Glutamatergic neuron (in vitro differentiated cells): ENCODE data around the gene CNTNAP2. TPM values are rescaled to one million over a fixed set of nuclear protein-coding genes. Genes with fewer than 3 reads are reported as not detected.

Experiments
- DNase-seq: peaks from one replicate; pipeline ENCODE4 v3.0.0; 2022
- H3K27ac Mint-ChIP-seq: one replicate; pipeline ENCODE4 v1.8.0; 2020; ENCODE audit warnings: mild to moderate bottlenecking, mixed read lengths, inconsistent platforms; ENCODE audit not compliant: unreplicated experiment
- H3K27me3 Mint-ChIP-seq: one replicate; pipeline ENCODE4 v1.8.0; 2020; ENCODE audit warnings: mild to moderate bottlenecking, moderate library complexity, mixed read lengths, inconsistent platforms; ENCODE audit not compliant: unreplicated experiment
- H3K36me3 Mint-ChIP-seq: one replicate; pipeline ENCODE4 v1.8.0; 2020; ENCODE audit warnings: mild to moderate bottlenecking, mixed read lengths, inconsistent platforms; ENCODE audit not compliant: unreplicated experiment
- H3K4me1 Mint-ChIP-seq: one replicate; pipeline ENCODE4 v1.8.0; 2020; ENCODE audit warnings: mild to moderate bottlenecking, low read depth, mixed read lengths, inconsistent platforms; ENCODE audit not compliant: unreplicated experiment
- H3K4me3 Mint-ChIP-seq: one replicate; pipeline ENCODE4 v1.8.0; 2020; ENCODE audit warnings: mild to moderate bottlenecking, mixed read lengths, inconsistent platforms; ENCODE audit not compliant: unreplicated experiment
- H3K9me3 Mint-ChIP-seq: one replicate; pipeline ENCODE4 v1.8.0; 2020; ENCODE audit warnings: mild to moderate bottlenecking, moderate library complexity, mixed read lengths, inconsistent platforms; ENCODE audit not compliant: unreplicated experiment
- total RNA-seq: library from RNA; stranded (reverse); fragmentation: NEBNext Ultra II Directional; extraction: Animal tissue kit (Norgen Biotek cat#: 25700); gene quantifications from one replicate; pipeline ENCODE4 v1.2.1, GENCODE V29; 2021; ENCODE audit not compliant: unreplicated experiment
- TF ChIP-seq, protein P1 (sequence below): fragments of 200-600 bp; sonication (generic); IDR thresholded peaks from one replicate; pipeline ENCODE4 v1.5.0; 2021; ENCODE audit not compliant: partially characterized antibody, unreplicated experiment

The CNTNAP2 gene
- total RNA-seq, 1 donor from 2014 or later: 25.8 TPM

GRCh38 chr7:147412782-147413556 is 1296.4 kb downstream of the CNTNAP2 start:
- Mint-ChIP-seq H3K9me3 (peaks cover 3% of the 10 kb centered on the region), H3K27me3 (no peaks in the 10 kb centered on the region), H3K36me3 (no peaks in the 10 kb centered on the region), H3K4me3 (no peak overlapping the region), H3K27ac (no peak overlapping the region), H3K4me1 (no peaks in the 10 kb centered on the region)
- no peak for DNase-seq
- TF ChIP-seq, protein P1, sequence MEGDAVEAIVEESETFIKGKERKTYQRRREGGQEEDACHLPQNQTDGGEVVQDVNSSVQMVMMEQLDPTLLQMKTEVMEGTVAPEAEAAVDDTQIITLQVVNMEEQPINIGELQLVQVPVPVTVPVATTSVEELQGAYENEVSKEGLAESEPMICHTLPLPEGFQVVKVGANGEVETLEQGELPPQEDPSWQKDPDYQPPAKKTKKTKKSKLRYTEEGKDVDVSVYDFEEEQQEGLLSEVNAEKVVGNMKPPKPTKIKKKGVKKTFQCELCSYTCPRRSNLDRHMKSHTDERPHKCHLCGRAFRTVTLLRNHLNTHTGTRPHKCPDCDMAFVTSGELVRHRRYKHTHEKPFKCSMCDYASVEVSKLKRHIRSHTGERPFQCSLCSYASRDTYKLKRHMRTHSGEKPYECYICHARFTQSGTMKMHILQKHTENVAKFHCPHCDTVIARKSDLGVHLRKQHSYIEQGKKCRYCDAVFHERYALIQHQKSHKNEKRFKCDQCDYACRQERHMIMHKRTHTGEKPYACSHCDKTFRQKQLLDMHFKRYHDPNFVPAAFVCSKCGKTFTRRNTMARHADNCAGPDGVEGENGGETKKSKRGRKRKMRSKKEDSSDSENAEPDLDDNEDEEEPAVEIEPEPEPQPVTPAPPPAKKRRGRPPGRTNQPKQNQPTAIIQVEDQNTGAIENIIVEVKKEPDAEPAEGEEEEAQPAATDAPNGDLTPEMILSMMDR: no peak

DNA sequence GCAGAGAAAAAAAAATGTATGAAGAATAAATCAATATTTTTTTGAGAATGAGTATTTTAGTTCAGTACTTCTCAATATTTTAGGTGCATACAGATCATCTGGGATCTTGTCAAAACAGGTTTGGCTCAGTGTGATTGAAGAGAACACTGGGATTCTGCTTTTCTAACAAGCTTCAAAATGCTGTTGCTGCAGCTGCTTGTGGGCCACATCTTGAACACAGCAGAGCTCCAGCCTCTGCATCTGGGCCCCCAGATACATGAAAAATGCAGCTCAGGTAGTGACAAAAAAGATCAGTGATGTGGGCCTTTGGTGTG is 1296.9 kb downstream of the CNTNAP2 start:
- Mint-ChIP-seq H3K27me3 (no peaks in the 10 kb centered on the region), H3K27ac (no peak overlapping the region), H3K9me3 (peaks cover 2% of the 10 kb centered on the region)

DNA sequence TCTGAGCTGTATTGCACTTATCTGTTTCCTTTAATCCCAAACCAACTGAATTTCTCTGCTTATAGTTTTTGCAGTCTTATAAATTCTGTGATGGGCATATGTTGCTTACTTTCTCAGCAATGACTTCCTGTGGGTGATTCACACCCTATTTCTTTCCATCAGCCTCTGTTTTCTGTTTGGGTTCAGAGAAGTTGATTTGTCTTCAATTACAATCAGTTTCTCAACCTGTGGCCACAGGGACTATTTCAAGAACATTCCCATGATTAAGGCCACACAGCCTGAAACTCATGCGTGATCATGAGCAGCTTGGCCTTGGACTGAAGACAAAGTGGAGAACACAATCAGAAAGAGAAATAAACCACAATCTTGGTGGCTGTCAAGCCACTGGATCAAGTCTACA is 1299.4 kb downstream of the CNTNAP2 start:
- TF ChIP-seq, protein P1: no peak
- no peak for DNase-seq
- H3K36me3 Mint-ChIP-seq: no peaks in the 10 kb centered on the region
- no peak overlapping the region for H3K27ac Mint-ChIP-seq
- H3K4me3 Mint-ChIP-seq: no peak overlapping the region
- no peaks in the 10 kb centered on the region for H3K27me3 Mint-ChIP-seq
- H3K4me1 Mint-ChIP-seq: no peaks in the 10 kb centered on the region
- peaks cover 2% of the 10 kb centered on the region for H3K9me3 Mint-ChIP-seq

More for the DNA sequence above, 1296.9 kb downstream of the CNTNAP2 start:
- no peaks in the 10 kb centered on the region for H3K36me3 Mint-ChIP-seq
- TF ChIP-seq, protein P1: no peak
- no peak overlapping the region for H3K4me3 Mint-ChIP-seq
- no peak for DNase-seq
- no peaks in the 10 kb centered on the region for H3K4me1 Mint-ChIP-seq

DNA sequence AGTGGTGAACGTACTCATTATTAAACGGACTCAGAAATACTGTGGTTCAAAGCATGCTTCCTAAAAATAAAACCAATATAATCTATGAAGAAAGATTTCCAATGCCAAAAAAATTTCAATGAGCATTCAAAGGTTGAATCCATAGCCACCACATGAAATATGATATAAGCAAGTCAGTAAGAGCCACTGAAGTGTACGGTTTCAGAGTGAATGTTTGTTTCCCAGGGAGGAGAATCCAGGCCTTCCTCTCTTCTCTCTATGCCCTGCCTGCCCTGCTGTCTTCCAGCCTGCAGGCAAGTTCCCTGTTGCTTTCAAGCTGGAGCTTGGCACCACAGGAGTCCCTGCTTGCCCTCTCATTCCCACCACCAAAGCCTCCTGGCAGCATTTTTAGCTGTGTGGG is 1302.4 kb downstream of the CNTNAP2 start:
- TF ChIP-seq, protein P1: no peak
- H3K36me3 Mint-ChIP-seq: no peaks in the 10 kb centered on the region
- H3K4me3 Mint-ChIP-seq: no peak overlapping the region
- peaks cover 2% of the 10 kb centered on the region for H3K9me3 Mint-ChIP-seq
- no peaks in the 10 kb centered on the region for H3K27me3 Mint-ChIP-seq
- H3K4me1 Mint-ChIP-seq: no peaks in the 10 kb centered on the region
- no peak overlapping the region for H3K27ac Mint-ChIP-seq
- no peak for DNase-seq

- H3K4me1 Mint-ChIP-seq: no peaks in the 10 kb centered on the region
Measured at GRCh38 chr7:147423875-147424274, 1307.3 kb downstream of the CNTNAP2 start.

More at GRCh38 chr7:147423875-147424274, 1307.3 kb downstream of the CNTNAP2 start:
- H3K36me3 Mint-ChIP-seq: no peaks in the 10 kb centered on the region
- DNase-seq: no peak
- no peak overlapping the region for H3K27ac Mint-ChIP-seq
- no peaks in the 10 kb centered on the region for H3K9me3 Mint-ChIP-seq
- no peaks in the 10 kb centered on the region for H3K27me3 Mint-ChIP-seq
- H3K4me3 Mint-ChIP-seq: no peak overlapping the region
- TF ChIP-seq, protein P1: no peak
